Mesenchymal stem cell (in vitro differentiated cells and primary cell): ENCODE measurements around the gene IKBKE.

ENCODE experiments used
- DNase-seq: peaks from one replicate; pipeline ENCODE4 v3.0.0-alpha.2; 2013
- H2AFZ ChIP-seq: one replicate; pipeline ENCODE4 v1.6.1; 2013; ENCODE audit warnings: low read depth, mild to moderate bottlenecking, control low read depth, inconsistent platforms, low read length, moderate library complexity
- H2AK5ac ChIP-seq: 2 replicates; pipeline ENCODE4 v1.6.1; 2013; ENCODE audit warnings: low read length, moderate library complexity, mild to moderate bottlenecking, inconsistent platforms; ENCODE audit not compliant: severe bottlenecking
- H2BK120ac ChIP-seq: one replicate; pipeline ENCODE4 v1.6.1; 2013; ENCODE audit warnings: low read depth, mild to moderate bottlenecking, inconsistent platforms, low read length, moderate library complexity
- H2BK12ac ChIP-seq, 2 experiments: one replicate each; pipeline ENCODE4 v1.6.1; 2013; ENCODE audit warnings: inconsistent platforms in 2 of 2, low read length in 2 of 2, mild to moderate bottlenecking in 2 of 2, moderate library complexity in 2 of 2, control low read depth in 1 of 2
- H2BK15ac ChIP-seq: one replicate; pipeline ENCODE4 v1.6.1; 2013; ENCODE audit warnings: mild to moderate bottlenecking, low read depth, inconsistent platforms; ENCODE audit not compliant: poor library complexity, severe bottlenecking
- H2BK5ac ChIP-seq: 2 replicates; pipeline ENCODE4 v1.6.1; 2013; ENCODE audit warnings: low read depth, mild to moderate bottlenecking, low read length, control low read depth, inconsistent platforms; ENCODE audit not compliant: poor library complexity, severe bottlenecking
- H3K14ac ChIP-seq, 2 experiments: one replicate each; pipeline ENCODE4 v1.6.1; 2013; ENCODE audit warnings: inconsistent platforms in 2 of 2, low read length in 2 of 2, control low read depth in 1 of 2, mild to moderate bottlenecking in 1 of 2, moderate library complexity in 1 of 2
- H3K18ac ChIP-seq, 2 experiments: one replicate each; pipeline ENCODE4 v1.6.1; 2013; ENCODE audit warnings: inconsistent platforms in 2 of 2, low read length in 2 of 2, control low read depth in 1 of 2, low read depth in 1 of 2, mild to moderate bottlenecking in 1 of 2
- H3K23ac ChIP-seq, 2 experiments: one replicate each; pipeline ENCODE4 v1.6.1; 2013; ENCODE audit warnings: inconsistent platforms in 2 of 2, low read length in 2 of 2, mild to moderate bottlenecking in 2 of 2, moderate library complexity in 2 of 2, control low read depth in 1 of 2
- H3K27ac ChIP-seq: 2 replicates; pipeline ENCODE4 v1.5.1; 2013; ENCODE audit warnings: mild to moderate bottlenecking, moderate library complexity, low read length, control low read depth, inconsistent platforms; ENCODE audit not compliant: poor library complexity, severe bottlenecking
- H3K27me3 ChIP-seq, 2 experiments: 2 replicates each; pipeline versions ENCODE4 v1.6.1 to v1.7.0; 2013; ENCODE audit warnings: low read length in 2 of 2, mild to moderate bottlenecking in 2 of 2, moderate library complexity in 2 of 2, control low read depth in 1 of 2, inconsistent platforms in 1 of 2; ENCODE audit not compliant: control insufficient read depth in 1 of 2, insufficient read depth in 1 of 2
- H3K36me3 ChIP-seq, 2 experiments: 2 replicates each; pipeline versions ENCODE4 v1.6.1 to v1.7.0; 2013; ENCODE audit warnings: low read length in 2 of 2, control low read depth in 1 of 2, inconsistent platforms in 1 of 2, low read depth in 1 of 2, mild to moderate bottlenecking in 1 of 2; ENCODE audit not compliant: insufficient read depth in 2 of 2, control insufficient read depth in 1 of 2
- H3K4ac ChIP-seq, 2 experiments: one replicate each; pipeline ENCODE4 v1.6.1; 2013; ENCODE audit warnings: inconsistent platforms in 2 of 2, low read length in 2 of 2, mild to moderate bottlenecking in 2 of 2, moderate library complexity in 2 of 2, control low read depth in 1 of 2, low read depth in 1 of 2
- H3K4me1 ChIP-seq: 2 replicates; pipeline ENCODE4 v1.6.1; 2013; ENCODE audit warnings: low read depth, low read length, control low read depth; ENCODE audit not compliant: control insufficient read depth, insufficient read depth
- H3K4me2 ChIP-seq: 2 replicates; pipeline ENCODE4 v1.6.1; 2013; ENCODE audit warnings: low read length, mild to moderate bottlenecking, inconsistent platforms; ENCODE audit not compliant: poor library complexity, severe bottlenecking
- H3K4me3 ChIP-seq, 2 experiments: 2 replicates each; pipeline versions ENCODE4 v1.5.1 to v1.7.0; 2013; ENCODE audit warnings: low read length in 2 of 2, mild to moderate bottlenecking in 2 of 2, control low read depth in 1 of 2, low read depth in 1 of 2; ENCODE audit not compliant: insufficient read depth in 1 of 2
- H3K79me1 ChIP-seq: replicated peaks from 2 replicates; pipeline ENCODE4 v1.6.1; 2013; ENCODE audit warnings: mild to moderate bottlenecking, control low read depth, low read length, inconsistent platforms; ENCODE audit not compliant: poor library complexity, severe bottlenecking
- H3K9ac ChIP-seq: 2 replicates; pipeline ENCODE4 v1.7.0; 2013; ENCODE audit warnings: mild to moderate bottlenecking, low read length, moderate library complexity
- H3K9me3 ChIP-seq: 2 replicates; pipeline ENCODE4 v1.7.0; 2013; ENCODE audit warnings: mild to moderate bottlenecking, low read length; ENCODE audit not compliant: control insufficient read depth
- H4K8ac ChIP-seq: one replicate; pipeline ENCODE4 v1.6.1; 2013; ENCODE audit warnings: inconsistent platforms, mild to moderate bottlenecking, low read length, moderate library complexity
- H4K91ac ChIP-seq: one replicate; pipeline ENCODE4 v1.6.1; 2013; ENCODE audit warnings: mild to moderate bottlenecking, low read length, inconsistent platforms
- WGBS: methylation state at CpG from one replicate; pipeline ENCODE4 v1.1.7; 2013; ENCODE audit warnings: mixed read lengths; 5-methylcytosine and 5-hydroxymethylcytosine counted together

Gene IKBKE

GRCh38 chr1:206429421-206429820 is 40.9 kb upstream of the IKBKE start:
- H3K4me1 ChIP-seq, result no peaks in the 10 kb centered on the region
- peaks cover 3% of the 10 kb centered on the region for H3K79me1 ChIP-seq
- H3K9me3 ChIP-seq, result no peaks in the 10 kb centered on the region
- 95% methylated on average over 4 of the region's 4 CpGs for WGBS
- peaks cover 25 to 92% of the 10 kb centered on the region in 2 experiments for H3K36me3 ChIP-seq
- H2AFZ ChIP-seq, result no peak overlapping the region
- no peak for DNase-seq
- H2BK15ac ChIP-seq, result no peak overlapping the region
- no peak overlapping the region for H3K27ac ChIP-seq
- no peaks in the 10 kb centered on the region for H3K27me3 ChIP-seq
- H3K9ac ChIP-seq, result no peak overlapping the region
- H2BK120ac ChIP-seq, result no peak overlapping the region
- no peak overlapping the region for H4K91ac ChIP-seq
- H3K23ac ChIP-seq, result no peak overlapping the region
- H3K4ac ChIP-seq, result no peak overlapping the region
- no peak overlapping the region for H3K18ac ChIP-seq
- no peak overlapping the region for H3K4me2 ChIP-seq
- no peak overlapping the region for H2BK12ac ChIP-seq
- no peak overlapping the region for H4K8ac ChIP-seq
- no peak overlapping the region for H3K4me3 ChIP-seq
- H3K14ac ChIP-seq, result no peak overlapping the region
- H2BK5ac ChIP-seq, result no peak overlapping the region
- H2AK5ac ChIP-seq, result no peak overlapping the region

GRCh38 chr1:206430031-206430983 is 40.0 kb upstream of the IKBKE start:
- Histone ChIP-seq H3K9me3 (no peaks in the 10 kb centered on the region), H4K91ac (no peak overlapping the region), H2BK120ac (no peak overlapping the region), H3K27ac (no peak overlapping the region), H3K9ac (no peak overlapping the region), H3K4me3 (no peak overlapping the region), H3K4ac (no peak overlapping the region), H3K36me3 (peaks cover 22 to 92% of the 10 kb centered on the region in 2 experiments), H4K8ac (no peak overlapping the region), H3K27me3 (no peaks in the 10 kb centered on the region), H2BK15ac (no peak overlapping the region), H3K4me1 (no peaks in the 10 kb centered on the region), H2AFZ (no peak overlapping the region), H3K4me2 (no peak overlapping the region), H3K14ac (no peak overlapping the region), H2BK5ac (no peak overlapping the region), H3K23ac (no peak overlapping the region), H3K79me1 (no peaks in the 10 kb centered on the region), H3K18ac (no peak overlapping the region), H2AK5ac (no peak overlapping the region), H2BK12ac (no peak overlapping the region)
- WGBS, result 69% methylated on average over 9 of the region's 9 CpGs
- DNase-seq, result peak; percentile 89

GRCh38 chr1:206435445-206435844 is 34.8 kb upstream of the IKBKE start:
- H3K27ac ChIP-seq, result no peak overlapping the region
- no peak overlapping the region for H2BK15ac ChIP-seq
- no peak overlapping the region for H3K4ac ChIP-seq
- peaks cover 23 to 94% of the 10 kb centered on the region in 2 experiments for H3K36me3 ChIP-seq
- H3K4me3 ChIP-seq, result no peak overlapping the region
- no peak for DNase-seq
- H3K27me3 ChIP-seq, result no peaks in the 10 kb centered on the region
- H2AK5ac ChIP-seq, result no peak overlapping the region
- no peak overlapping the region for H3K4me2 ChIP-seq
- no peak overlapping the region for H2BK12ac ChIP-seq
- H2AFZ ChIP-seq, result no peak overlapping the region
- no peak overlapping the region for H2BK120ac ChIP-seq
- H4K8ac ChIP-seq, result no peak overlapping the region
- no peak overlapping the region for H2BK5ac ChIP-seq
- H3K23ac ChIP-seq, result no peak overlapping the region
- H3K4me1 ChIP-seq, result no peaks in the 10 kb centered on the region
- H4K91ac ChIP-seq, result no peak overlapping the region
- no peak overlapping the region for H3K9ac ChIP-seq
- H3K18ac ChIP-seq, result no peak overlapping the region
- peaks cover 1% of the 10 kb centered on the region for H3K79me1 ChIP-seq
- no peak overlapping the region for H3K14ac ChIP-seq
- no peaks in the 10 kb centered on the region for H3K9me3 ChIP-seq
- WGBS, result 100% methylated on average over 1 of the region's 1 CpG

- Histone ChIP-seq H3K27me3 (no peaks in the 10 kb centered on the region), H2BK12ac (no peak overlapping the region), H2BK5ac (no peak overlapping the region), H3K79me1 (peaks cover 8% of the 10 kb centered on the region), H3K18ac (no peak overlapping the region), H4K8ac (no peak overlapping the region), H3K4me1 (peaks cover 4% of the 10 kb centered on the region), H3K4ac (no peak overlapping the region), H3K4me2 (no peak overlapping the region), H3K14ac (no peak overlapping the region), H3K9me3 (no peaks in the 10 kb centered on the region), H2AK5ac (no peak overlapping the region), H2BK120ac (no peak overlapping the region), H3K4me3 (no peak overlapping the region), H2BK15ac (no peak overlapping the region), H2AFZ (no peak overlapping the region), H3K36me3 (peaks cover 33 to 94% of the 10 kb centered on the region in 2 experiments), H4K91ac (no peak overlapping the region), H3K27ac (no peak overlapping the region), H3K9ac (no peak overlapping the region), H3K23ac (no peak overlapping the region)
- no peak for DNase-seq
Measured at GRCh38 chr1:206438554-206438953, 31.7 kb upstream of the IKBKE start.
